Trophoblast cell (in vitro differentiated cells and primary cell): ENCODE data around the gene RNPC3.

Source experiments
- DNase-seq, 2 donors: peaks; one replicate each; pipeline ENCODE4 v3.0.0-alpha.2; 2016
- H2AFZ ChIP-seq: 2 replicates; pipeline ENCODE4 v1.6.1; 2013; ENCODE audit warnings: low read length, moderate library complexity, mild to moderate bottlenecking; ENCODE audit not compliant: insufficient read depth, poor library complexity
- H2AK5ac ChIP-seq: 2 replicates; pipeline ENCODE4 v1.6.1; 2013; ENCODE audit warnings: mild to moderate bottlenecking, low read length
- H2BK120ac ChIP-seq: 2 replicates; pipeline ENCODE4 v1.6.1; 2013; ENCODE audit warnings: low read length, mild to moderate bottlenecking, moderate library complexity; ENCODE audit not compliant: insufficient read depth, poor library complexity
- H2BK12ac ChIP-seq: 2 replicates; pipeline ENCODE4 v1.6.1; 2013; ENCODE audit warnings: mild to moderate bottlenecking, low read length, moderate library complexity
- H2BK5ac ChIP-seq: 2 replicates; pipeline ENCODE4 v1.6.1; 2013; ENCODE audit warnings: low read length, low read depth, moderate library complexity, mild to moderate bottlenecking; ENCODE audit not compliant: poor library complexity
- H3K14ac ChIP-seq: 2 replicates; pipeline ENCODE4 v1.6.1; 2013; ENCODE audit warnings: mild to moderate bottlenecking, low read length
- H3K18ac ChIP-seq: 2 replicates; pipeline ENCODE4 v1.6.1; 2013; ENCODE audit warnings: mild to moderate bottlenecking, low read length
- H3K23ac ChIP-seq: 2 replicates; pipeline ENCODE4 v1.6.1; 2013; ENCODE audit warnings: low read length
- H3K27ac ChIP-seq: 2 replicates; pipeline ENCODE4 v1.5.1; 2013; ENCODE audit warnings: low read depth, mild to moderate bottlenecking, inconsistent platforms, low read length, moderate library complexity
- H3K27me3 ChIP-seq: 2 replicates; pipeline ENCODE4 v1.6.1; 2013; ENCODE audit warnings: inconsistent platforms, mild to moderate bottlenecking, low read length, moderate library complexity; ENCODE audit not compliant: insufficient read depth
- H3K36me3 ChIP-seq, 2 experiments: 1 replicate in 1 of 2; 2 replicates in 1 of 2; pipeline ENCODE4 v1.6.1; 2013; ENCODE audit warnings: low read length in 2 of 2, mild to moderate bottlenecking in 2 of 2, moderate library complexity in 1 of 2; ENCODE audit not compliant: insufficient read depth in 2 of 2, control insufficient read depth in 1 of 2
- H3K4ac ChIP-seq: 2 replicates; pipeline ENCODE4 v1.6.1; 2013; ENCODE audit warnings: low read depth, mild to moderate bottlenecking, low read length, moderate library complexity
- H3K4me1 ChIP-seq, 2 experiments: 1 replicate in 1 of 2; 2 replicates in 1 of 2; pipeline ENCODE4 v1.6.1; 2013; ENCODE audit warnings: low read length in 2 of 2, mild to moderate bottlenecking in 2 of 2, moderate library complexity in 1 of 2; ENCODE audit not compliant: insufficient read depth in 2 of 2, control insufficient read depth in 1 of 2
- H3K4me2 ChIP-seq: 2 replicates; pipeline ENCODE4 v1.6.1; 2013; ENCODE audit warnings: inconsistent platforms, mild to moderate bottlenecking, low read length, moderate library complexity
- H3K4me3 ChIP-seq: 2 replicates; pipeline ENCODE4 v1.5.1; 2013; ENCODE audit warnings: mild to moderate bottlenecking, low read depth, low read length, inconsistent platforms
- H3K79me1 ChIP-seq: one replicate; pipeline ENCODE4 v1.6.1; 2013; ENCODE audit warnings: low read length
- H3K79me2 ChIP-seq: 2 replicates; pipeline ENCODE4 v1.6.1; 2013; ENCODE audit warnings: low read length, mild to moderate bottlenecking; ENCODE audit not compliant: control insufficient read depth, insufficient read depth, poor library complexity
- H3K9ac ChIP-seq: 2 replicates; pipeline ENCODE4 v1.6.1; 2013; ENCODE audit warnings: mild to moderate bottlenecking, low read length
- H3K9me3 ChIP-seq: 2 replicates; pipeline ENCODE4 v1.6.1; 2013; ENCODE audit warnings: low read depth, mild to moderate bottlenecking, control low read depth, inconsistent platforms, low read length; ENCODE audit not compliant: insufficient read depth
- H4K12ac ChIP-seq: 2 replicates; pipeline ENCODE4 v1.6.1; 2013; ENCODE audit warnings: low read depth, mild to moderate bottlenecking, low read length, moderate library complexity
- H4K8ac ChIP-seq: 2 replicates; pipeline ENCODE4 v1.6.1; 2013; ENCODE audit warnings: low read depth, mild to moderate bottlenecking, low read length, moderate library complexity
- H4K91ac ChIP-seq: one replicate; pipeline ENCODE4 v1.6.1; 2013; ENCODE audit warnings: low read depth, mild to moderate bottlenecking, low read length, moderate library complexity
- WGBS: extraction: QIAGEN DNeasy Blood & Tissue Kit; methylation state at CpG from one replicate; pipeline ENCODE4 v1.1.7; 2013; ENCODE audit warnings: missing lambda C conversion rate; ENCODE audit not compliant: insufficient read length, insufficient coverage; ENCODE audit errors: extremely low coverage; 5-methylcytosine and 5-hydroxymethylcytosine counted together

The RNPC3 gene

GRCh38 chr1:103520822-103521221 is 4.7 kb upstream of the RNPC3 start:
- no peaks in the 10 kb centered on the region for H3K4me1 ChIP-seq
- peaks cover 2% of the 10 kb centered on the region for H3K79me1 ChIP-seq
- H3K4me3 ChIP-seq, result no peak overlapping the region
- H4K8ac ChIP-seq, result no peak overlapping the region
- no peaks in the 10 kb centered on the region for H3K27me3 ChIP-seq
- no peak overlapping the region for H2AFZ ChIP-seq
- H3K27ac ChIP-seq, result no peak overlapping the region
- H3K9me3 ChIP-seq, result no peaks in the 10 kb centered on the region
- H4K12ac ChIP-seq, result no peak overlapping the region
- no peak overlapping the region for H3K23ac ChIP-seq
- no peak overlapping the region for H3K4me2 ChIP-seq
- no peak overlapping the region for H2BK120ac ChIP-seq
- no peak overlapping the region for H3K9ac ChIP-seq
- no peak overlapping the region for H3K18ac ChIP-seq
- no peak overlapping the region for H3K4ac ChIP-seq
- no peak overlapping the region for H2BK5ac ChIP-seq
- DNase-seq, result no peak
- no peak overlapping the region for H3K14ac ChIP-seq
- H3K79me2 ChIP-seq, result no peaks in the 10 kb centered on the region
- H3K36me3 ChIP-seq, result no peaks in the 10 kb centered on the region
- no peak overlapping the region for H2AK5ac ChIP-seq
- H2BK12ac ChIP-seq, result no peak overlapping the region
- no peak overlapping the region for H4K91ac ChIP-seq

DNA sequence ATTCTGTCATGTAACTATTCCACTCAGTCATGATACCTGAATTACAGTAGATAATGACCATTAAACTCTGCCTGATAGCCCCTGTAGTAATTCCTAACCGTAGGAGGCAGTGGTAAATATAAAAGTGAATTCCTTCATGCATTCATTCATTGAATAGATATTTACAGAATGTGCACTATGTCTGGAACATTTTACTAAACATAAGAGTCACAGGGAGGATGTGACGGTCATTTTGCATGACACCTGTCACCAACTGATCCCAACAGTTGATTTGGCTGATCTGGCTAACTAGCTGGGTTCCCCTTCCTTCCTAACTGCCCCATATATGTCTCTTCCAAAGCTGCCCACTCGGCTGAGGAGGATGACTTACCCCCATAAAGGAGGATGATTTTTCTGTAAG is 2.2 kb upstream of the RNPC3 start:
- no peak overlapping the region for H2BK5ac ChIP-seq
- no peak overlapping the region for H3K4ac ChIP-seq
- no peak overlapping the region for H3K27ac ChIP-seq
- H4K12ac ChIP-seq, result no peak overlapping the region
- DNase-seq, result peak; percentile 20 to 65
- no peak overlapping the region for H3K4me3 ChIP-seq
- no peaks in the 10 kb centered on the region for H3K4me1 ChIP-seq
- no peak overlapping the region for H2AFZ ChIP-seq
- no peak overlapping the region for H3K9ac ChIP-seq
- H4K91ac ChIP-seq, result no peak overlapping the region
- H3K36me3 ChIP-seq, result no peaks in the 10 kb centered on the region
- H3K14ac ChIP-seq, result no peak overlapping the region
- H3K18ac ChIP-seq, result no peak overlapping the region
- H3K27me3 ChIP-seq, result no peaks in the 10 kb centered on the region
- WGBS, result no CpG with 5 or more reads among the region's 3 CpGs
- no peak overlapping the region for H3K23ac ChIP-seq
- peaks cover 3% of the 10 kb centered on the region for H3K79me2 ChIP-seq
- no peak overlapping the region for H2AK5ac ChIP-seq
- no peaks in the 10 kb centered on the region for H3K9me3 ChIP-seq
- no peak overlapping the region for H4K8ac ChIP-seq
- H3K79me1 ChIP-seq, result peaks cover 7% of the 10 kb centered on the region
- H2BK12ac ChIP-seq, result no peak overlapping the region
- no peak overlapping the region for H3K4me2 ChIP-seq
- no peak overlapping the region for H2BK120ac ChIP-seq

DNA sequence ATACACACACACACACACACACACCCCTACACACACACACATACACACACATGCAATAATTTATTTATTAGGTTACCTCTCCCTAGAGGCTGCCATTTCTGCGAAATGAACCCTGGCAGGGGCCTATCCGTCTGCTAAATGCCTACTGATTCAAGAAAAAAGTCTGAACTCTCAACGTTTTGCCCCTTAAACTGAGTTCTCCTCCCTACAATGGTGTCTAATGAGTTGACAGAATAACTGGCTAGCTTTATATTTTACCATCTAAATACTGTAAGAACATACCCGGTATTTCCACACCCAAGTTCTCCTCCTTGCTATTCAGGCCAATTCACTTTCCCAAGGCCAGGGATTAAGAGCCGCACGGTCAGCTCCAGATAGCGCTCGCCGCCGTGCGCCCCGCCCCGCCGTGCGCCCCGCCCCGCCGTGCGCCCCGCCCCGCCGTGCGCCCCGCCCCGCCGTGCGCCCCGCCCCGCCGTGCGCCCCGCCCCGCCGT is 339 bp upstream of the RNPC3 start:
- H3K79me2 ChIP-seq, result peaks cover 3% of the 10 kb centered on the region
- H3K18ac ChIP-seq, result no peak overlapping the region
- no CpG with 5 or more reads among the region's 34 CpGs for WGBS
- peak; percentile 21 to 59 for DNase-seq
- no peak overlapping the region for H4K12ac ChIP-seq
- no peak overlapping the region for H2BK5ac ChIP-seq
- H3K9ac ChIP-seq, result no peak overlapping the region
- no peak overlapping the region for H2AFZ ChIP-seq
- H3K9me3 ChIP-seq, result no peaks in the 10 kb centered on the region
- no peak overlapping the region for H4K91ac ChIP-seq
- H3K4me3 ChIP-seq, result no peak overlapping the region
- no peak overlapping the region for H3K27ac ChIP-seq
- H3K36me3 ChIP-seq, result peaks cover 2% of the 10 kb centered on the region in 2 experiments
- H2BK12ac ChIP-seq, result no peak overlapping the region
- H3K4ac ChIP-seq, result no peak overlapping the region
- no peak overlapping the region for H3K14ac ChIP-seq
- H3K4me1 ChIP-seq, result no peaks in the 10 kb centered on the region
- no peak overlapping the region for H2AK5ac ChIP-seq
- H3K79me1 ChIP-seq, result peaks cover 7% of the 10 kb centered on the region
- no peak overlapping the region for H3K23ac ChIP-seq
- H2BK120ac ChIP-seq, result no peak overlapping the region
- no peaks in the 10 kb centered on the region for H3K27me3 ChIP-seq
- peak overlapping the region; percentile 11 for H4K8ac ChIP-seq
- H3K4me2 ChIP-seq, result peak overlapping the region; percentile 47

DNA sequence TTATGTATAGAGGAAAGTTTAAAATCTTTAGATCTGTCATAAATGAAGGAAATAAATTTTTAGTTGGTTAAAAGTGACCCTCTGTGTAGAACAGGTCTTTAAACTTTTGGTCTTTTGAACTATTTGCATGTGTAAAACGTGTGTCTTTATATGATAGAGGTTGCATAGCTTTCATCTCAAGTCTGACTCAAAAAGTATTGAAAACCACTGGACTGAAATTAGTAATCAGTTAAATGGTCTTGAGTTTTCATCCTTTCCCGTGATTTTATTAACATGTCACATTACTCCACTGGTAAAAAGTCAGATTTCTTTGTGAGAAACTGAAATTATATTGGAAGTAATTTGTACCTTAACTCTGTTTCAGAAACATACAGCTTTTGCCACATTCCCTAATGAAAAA is 1.8 kb downstream of the RNPC3 start:
- Histone ChIP-seq H2BK120ac (no peak overlapping the region), H2AFZ (no peak overlapping the region), H3K36me3 (peaks cover 2% of the 10 kb centered on the region in 2 experiments), H3K79me1 (peaks cover 7% of the 10 kb centered on the region), H3K9ac (no peak overlapping the region), H3K9me3 (no peaks in the 10 kb centered on the region), H4K91ac (no peak overlapping the region), H3K23ac (no peak overlapping the region), H2BK5ac (no peak overlapping the region), H3K4me2 (no peak overlapping the region), H3K27ac (no peak overlapping the region), H4K12ac (no peak overlapping the region), H3K4me1 (no peaks in the 10 kb centered on the region), H3K4me3 (no peak overlapping the region), H3K27me3 (no peaks in the 10 kb centered on the region), H2BK12ac (no peak overlapping the region), H2AK5ac (no peak overlapping the region), H3K14ac (no peak overlapping the region), H3K4ac (no peak overlapping the region), H4K8ac (no peak overlapping the region), H3K79me2 (peaks cover 3% of the 10 kb centered on the region), H3K18ac (no peak overlapping the region)
- no CpG with 5 or more reads among the region's 2 CpGs for WGBS
- no peak for DNase-seq
